GM12891 (cell line): ENCODE results near the gene POLR3B.

Experiments
- PAX5 ChIP-seq: IDR thresholded peaks from 2 replicates; pipeline ENCODE4 v1.6.1; 2011; ENCODE audit warnings: low read length, moderate library complexity, mild to moderate bottlenecking; ENCODE audit not compliant: insufficient read depth, severe bottlenecking
- POLR2A ChIP-seq: IDR thresholded peaks from 2 replicates; pipeline ENCODE4 v1.6.1; 2011; ENCODE audit warnings: low read depth, low read length, control low read depth
- POLR2AphosphoS5 ChIP-seq: IDR thresholded peaks from 2 replicates; pipeline ENCODE4 v1.6.1; 2011; ENCODE audit warnings: low read depth, low read length, control low read depth
- POU2F2 ChIP-seq: IDR thresholded peaks from 2 replicates; pipeline ENCODE4 v1.6.1; 2011; ENCODE audit warnings: low read depth, mild to moderate bottlenecking, control low read depth, low read length, moderate library complexity
- SPI1 ChIP-seq: IDR thresholded peaks from 2 replicates; pipeline ENCODE4 v1.6.1; 2011; ENCODE audit warnings: low read depth, low read length, control low read depth
- TAF1 ChIP-seq: IDR thresholded peaks from 2 replicates; pipeline ENCODE4 v1.6.1; 2011; ENCODE audit warnings: low read depth, low read length, control low read depth

GRCh38 chr12:106455111-106455510 lies 97.6 kb downstream of the POLR3B start:
- TF ChIP-seq POLR2AphosphoS5: no peak
- no peak for TF ChIP-seq POLR2A
- TF ChIP-seq TAF1: no peak
- TF ChIP-seq PAX5: no peak
- TF ChIP-seq SPI1: peak; percentile 33; the same call in 1 of the 2 replicates
- no peak for TF ChIP-seq POU2F2
